GM19455 (cell line): ENCODE data around the gene ATAD3A.
A peak's percentile ranks its signal among the peaks of the same experiment; 100 is the strongest.
"Not testable (repeated sequence)": the region's sequence is repeated elsewhere in the genome, so short reads cannot be mapped to it uniquely, and the experiment has no call there.

Source experiments
- ATAC-seq: cut with Tn5 transposase; IDR thresholded peaks from one replicate; pipeline ENCODE4 v1.9.1; 2021; ENCODE audit not compliant: unreplicated experiment

ATAD3A gene

DNA sequence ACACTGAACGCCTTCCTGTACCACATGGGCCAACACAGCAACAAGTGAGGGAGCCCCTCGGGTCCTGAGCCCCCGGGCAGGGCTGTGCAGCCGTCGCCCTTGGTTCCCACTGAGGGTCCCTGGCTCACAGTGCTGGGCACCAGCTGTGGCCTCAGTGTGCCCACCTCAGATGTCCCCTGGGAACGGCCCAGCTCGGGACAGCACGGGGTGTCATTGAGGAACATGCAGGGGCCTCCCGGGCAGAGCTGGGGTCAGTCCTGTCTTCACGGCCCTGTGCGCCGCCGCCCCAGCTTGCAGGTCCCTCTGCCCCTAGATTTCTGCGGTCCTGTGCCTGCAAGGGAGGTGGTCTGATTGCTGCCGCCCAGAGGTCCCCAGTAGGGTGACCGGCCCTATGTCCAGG is 22.7 kb upstream of the ATAD3A start:
- ATAC-seq, result no peak

DNA sequence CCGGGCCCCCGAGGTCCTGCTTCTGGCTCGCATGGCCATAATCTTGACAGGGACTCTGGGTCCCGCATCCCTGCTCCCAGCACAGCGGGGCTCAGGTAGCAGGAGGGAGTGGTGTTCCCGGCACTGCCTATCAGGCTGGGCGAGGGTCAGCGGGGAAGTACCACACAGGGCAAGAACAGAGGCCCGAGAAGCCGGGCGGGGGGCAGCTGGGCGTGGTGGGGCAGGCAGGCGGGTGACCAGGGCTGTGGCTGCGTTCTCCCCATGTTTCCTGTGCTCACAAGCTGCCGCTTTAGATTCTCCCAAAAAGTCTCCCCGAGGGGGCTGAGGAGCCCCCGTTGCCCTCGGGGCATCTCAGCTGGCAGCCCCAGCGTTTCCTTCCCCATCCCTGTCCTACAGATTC is 22.1 kb upstream of the ATAD3A start:
- no peak for ATAC-seq

- no peak for ATAC-seq
These were observed 21.2 kb upstream of the ATAD3A start for GRCh38 chr1:1490633-1491230.

DNA sequence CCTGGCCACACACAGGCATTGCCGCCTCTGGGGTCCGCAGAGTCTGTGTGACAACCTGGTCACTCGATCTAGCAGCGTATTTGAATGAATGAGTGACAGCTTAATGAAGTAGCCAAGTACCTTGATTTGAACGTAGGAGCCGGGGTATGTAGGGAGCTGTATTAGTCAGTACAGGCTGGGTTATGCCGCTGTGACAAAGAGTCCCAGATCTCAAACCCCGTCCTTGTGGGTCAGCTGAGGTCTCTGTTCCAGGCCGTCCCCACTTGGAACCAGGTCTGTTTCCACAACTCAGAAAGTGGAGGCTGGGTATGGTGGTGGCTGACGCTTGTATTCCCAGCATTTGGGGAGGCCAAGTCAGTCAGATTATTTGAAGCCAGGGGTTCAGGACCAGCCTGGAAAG is 20.4 kb upstream of the ATAD3A start:
- ATAC-seq, result no peak

DNA sequence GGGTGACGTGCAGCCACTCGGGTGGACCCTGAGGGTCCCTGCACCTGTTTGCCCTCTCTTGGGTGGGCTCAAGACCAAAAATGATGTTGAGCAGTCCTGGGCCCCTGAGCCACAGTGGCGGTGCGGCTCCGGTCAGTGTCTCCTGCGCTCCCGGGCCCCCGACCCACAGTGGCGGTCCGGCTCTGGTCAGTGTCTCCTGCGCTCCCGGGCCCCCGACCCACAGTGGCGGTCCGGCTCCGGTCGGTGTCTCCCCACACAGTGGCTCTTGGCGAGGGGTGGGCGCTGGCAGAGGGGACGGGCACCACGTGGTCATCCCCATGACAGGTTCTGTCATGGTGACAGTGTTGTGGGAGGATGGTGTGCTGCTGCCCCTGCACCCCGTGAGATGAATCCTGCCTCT is 17.7 kb upstream of the ATAD3A start:
- not testable (repeated sequence) for ATAC-seq

- not testable (repeated sequence) for ATAC-seq
These were observed 16.4 kb upstream of the ATAD3A start for GRCh38 chr1:1495461-1495975.

DNA sequence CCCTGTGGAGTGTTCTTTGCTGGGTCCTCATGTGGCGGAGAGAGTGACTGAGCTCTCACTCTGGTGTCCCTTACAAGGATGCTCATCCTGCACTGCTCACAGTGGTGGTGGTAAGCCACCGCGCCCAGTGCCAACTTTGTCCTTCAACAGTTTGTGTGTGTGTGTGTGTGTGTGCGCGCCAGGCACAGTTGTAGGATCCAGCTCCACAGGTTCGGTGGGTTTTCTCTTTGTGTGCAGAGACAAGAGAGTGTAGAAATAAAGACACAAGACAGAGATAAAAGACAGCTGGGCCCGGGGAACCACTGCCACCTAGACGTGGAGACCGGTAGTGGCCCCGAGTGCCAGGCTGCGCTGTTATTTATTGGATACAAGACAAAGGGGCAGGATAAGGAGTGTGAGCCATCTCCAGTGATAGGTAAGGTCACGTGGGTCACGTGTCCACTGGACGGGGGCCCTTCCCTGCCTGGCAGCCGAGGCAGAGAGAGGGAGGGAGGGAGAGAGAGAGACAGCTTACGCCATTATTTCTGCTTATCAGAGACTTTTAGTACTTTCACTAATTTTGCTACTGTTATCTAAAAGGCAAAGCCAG is 7.1 kb upstream of the ATAD3A start:
- ATAC-seq, result not testable (repeated sequence)

DNA sequence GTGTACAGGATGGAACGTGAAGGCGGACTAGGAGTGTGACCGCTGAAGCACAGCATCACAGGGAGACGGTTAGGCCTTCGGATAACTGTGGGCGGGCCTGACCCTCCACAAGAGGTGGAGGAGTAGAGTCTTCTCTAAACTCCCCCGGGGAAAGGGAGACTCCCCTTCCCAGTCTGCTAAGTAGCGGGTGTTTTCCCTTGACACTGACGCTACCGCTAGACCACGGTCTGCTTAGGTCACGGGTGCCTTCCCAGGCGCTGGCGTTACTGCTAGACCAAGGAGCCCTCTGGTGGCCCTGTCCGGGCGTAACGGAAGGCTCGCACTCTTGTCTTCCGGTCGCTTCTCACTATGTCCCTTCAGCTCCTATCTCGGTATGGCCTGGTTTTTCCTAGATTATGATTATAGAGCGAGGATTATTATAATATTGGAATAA is 6.6 kb upstream of the ATAD3A start:
- ATAC-seq, result not testable (repeated sequence)

GRCh38 chr1:1505801-1506200 is 6.2 kb upstream of the ATAD3A start:
- ATAC-seq, result not testable (repeated sequence)

- no peak for ATAC-seq
These were observed 4.7 kb upstream of the ATAD3A start for GRCh38 chr1:1507305-1507704.

- not testable (repeated sequence) for ATAC-seq
These were observed 3.0 kb upstream of the ATAD3A start for GRCh38 chr1:1508775-1509464.

- not testable (repeated sequence) for ATAC-seq
These were observed 2.5 kb upstream of the ATAD3A start for GRCh38 chr1:1509465-1509850.

DNA sequence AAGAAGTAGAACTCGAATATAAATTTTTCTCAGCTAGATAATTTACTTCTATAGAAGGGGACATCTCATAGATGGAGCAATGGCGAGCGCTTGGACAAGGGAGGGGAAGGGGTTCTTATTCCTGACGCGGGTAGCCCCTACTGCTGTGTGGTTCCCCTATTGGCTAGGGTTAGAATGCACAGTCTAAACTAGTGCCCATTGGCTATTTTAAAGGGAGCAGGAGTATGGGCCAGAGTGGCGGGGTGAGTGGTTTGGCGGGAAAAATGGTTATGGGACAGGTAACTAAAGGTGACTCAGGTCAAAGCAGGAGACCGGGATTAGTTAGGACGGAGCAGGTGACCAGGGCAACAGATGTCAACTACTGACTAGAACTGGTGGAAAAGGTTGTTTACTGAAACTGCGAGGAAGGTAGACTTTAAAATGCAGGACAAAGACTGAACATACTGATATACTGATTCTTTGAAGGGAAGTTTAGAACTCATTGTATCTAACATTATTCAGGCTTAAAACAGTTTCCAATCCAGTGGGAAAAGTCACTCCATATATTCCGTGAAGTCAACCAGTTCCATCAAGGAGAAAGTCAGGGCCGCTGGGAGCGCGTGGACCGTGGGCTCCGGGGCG is 940 bp upstream of the ATAD3A start:
- ATAC-seq, result no peak

GRCh38 chr1:1512425-1512824 is 463 bp downstream of the ATAD3A start:
- ATAC-seq, result peak; percentile 16

DNA sequence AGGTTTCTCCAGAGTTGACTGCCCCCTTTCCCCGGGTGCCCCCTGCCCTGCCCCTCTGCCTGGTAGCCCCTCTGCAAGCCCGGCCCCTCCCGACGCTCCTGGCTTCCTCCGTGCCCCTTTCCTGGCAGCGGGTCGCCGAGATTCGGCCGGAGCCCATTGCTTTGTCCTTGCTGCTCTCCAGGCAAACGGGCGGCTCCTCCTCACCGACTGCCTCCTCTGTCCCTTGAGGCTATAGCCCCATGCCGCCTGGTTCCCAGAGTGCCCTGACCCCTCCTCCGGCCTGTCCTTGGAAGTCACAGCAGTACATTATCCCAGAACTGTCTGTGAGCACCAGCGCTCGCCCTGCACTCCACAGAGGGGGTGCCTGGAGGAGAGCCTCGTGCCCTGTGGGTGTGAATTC is 1.7 kb downstream of the ATAD3A start:
- not testable (repeated sequence) for ATAC-seq

GRCh38 chr1:1514376-1514775 is 2.4 kb downstream of the ATAD3A start:
- ATAC-seq, result not testable (repeated sequence)

DNA sequence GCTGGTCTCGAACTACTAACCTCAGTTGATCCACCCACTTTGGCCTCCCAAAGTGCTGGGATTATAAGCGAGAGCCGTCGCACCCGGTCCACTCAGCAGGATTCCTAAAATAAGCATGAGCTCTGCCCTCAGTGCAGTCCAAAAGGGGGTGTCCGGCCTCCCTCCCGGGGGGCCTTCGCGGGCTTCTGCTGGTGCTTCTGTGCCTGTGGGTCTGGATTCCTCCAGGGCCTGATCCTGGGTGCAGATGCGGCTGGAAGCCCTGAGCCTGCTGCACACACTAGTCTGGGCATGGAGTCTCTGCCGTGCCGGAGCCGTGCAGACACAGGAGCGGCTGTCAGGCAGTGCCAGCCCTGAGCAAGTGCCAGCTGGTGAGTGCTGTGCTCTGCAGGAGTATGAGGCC is 5.0 kb downstream of the ATAD3A start:
- not testable (repeated sequence) for ATAC-seq

DNA sequence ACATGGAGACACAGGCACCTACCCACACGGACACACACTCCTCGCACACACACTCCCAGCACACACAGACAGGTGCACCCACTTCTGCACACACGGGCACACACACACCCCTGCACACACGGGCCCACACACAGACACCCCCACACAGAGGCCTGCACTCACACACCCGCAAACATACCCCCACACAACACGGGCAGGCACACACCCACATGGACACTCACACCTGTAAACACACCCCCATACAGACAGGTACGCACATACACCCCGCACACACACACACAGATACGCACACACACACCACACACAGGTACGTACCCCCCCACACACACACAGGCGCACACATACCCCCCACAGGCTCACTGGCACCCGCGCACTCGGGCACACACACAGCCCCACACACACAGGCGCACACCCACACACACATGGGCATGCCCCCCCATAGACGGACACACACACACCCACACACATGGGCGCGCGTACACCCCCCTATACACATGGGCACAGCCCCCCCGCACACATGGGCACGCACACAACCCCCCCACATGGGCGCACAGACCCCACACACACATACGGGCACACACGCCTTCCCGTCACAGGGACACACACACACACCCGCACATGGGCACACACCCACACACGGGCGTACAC is 6.1 kb downstream of the ATAD3A start:
- ATAC-seq, result no peak

DNA sequence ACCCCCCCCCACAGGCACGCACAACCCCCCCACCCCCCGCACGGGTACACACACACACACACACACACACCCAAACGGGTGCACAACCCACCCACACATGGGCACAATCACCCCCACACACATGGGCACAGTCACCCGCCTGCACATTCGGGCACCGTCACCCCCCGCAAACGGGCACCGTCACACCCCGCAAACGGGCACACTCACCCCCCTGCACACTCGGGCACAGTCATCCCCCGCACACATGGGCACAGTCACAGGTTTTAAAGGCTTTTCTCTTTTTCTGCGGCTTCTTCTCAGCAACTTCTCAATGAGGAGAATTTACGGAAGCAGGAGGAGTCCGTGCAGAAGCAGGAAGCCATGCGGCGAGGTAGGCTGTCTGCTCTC is 6.7 kb downstream of the ATAD3A start:
- ATAC-seq, result not testable (repeated sequence)

DNA sequence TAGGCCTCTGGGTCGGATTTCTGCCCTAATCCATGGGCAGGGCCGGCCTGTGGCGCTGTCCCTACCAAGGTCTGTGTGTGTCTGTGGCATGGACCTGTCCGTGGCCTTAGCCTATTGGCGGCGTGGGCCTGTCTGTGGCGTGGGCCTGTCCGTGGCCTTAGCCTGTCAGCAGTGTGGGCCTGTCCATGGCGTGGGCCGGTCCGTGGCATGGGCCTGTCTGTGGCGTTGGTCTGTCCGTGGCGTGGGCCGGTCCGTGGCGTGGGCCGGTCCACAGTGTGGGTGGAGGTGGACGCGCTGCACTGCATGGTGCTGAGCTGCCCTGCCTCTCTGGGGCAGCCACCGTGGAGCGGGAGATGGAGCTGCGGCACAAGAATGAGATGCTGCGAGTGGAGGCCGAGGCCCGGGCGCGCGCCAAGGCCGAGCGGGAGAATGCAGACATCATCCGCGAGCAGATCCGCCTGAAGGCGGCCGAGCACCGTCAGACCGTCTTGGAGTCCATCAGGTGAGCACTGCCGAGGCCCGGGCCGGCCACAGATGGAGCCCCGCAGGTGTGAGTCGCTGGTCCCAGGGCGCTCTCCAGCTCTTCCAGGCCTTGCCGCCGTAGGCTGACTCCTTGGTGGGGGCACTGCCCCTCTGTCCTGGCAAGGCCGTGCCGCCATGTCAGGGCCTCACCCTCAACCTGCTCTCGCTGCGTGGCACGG is 8.0 kb downstream of the ATAD3A start:
- not testable (repeated sequence) for ATAC-seq

- no peak for ATAC-seq
These were observed 9.4 kb downstream of the ATAD3A start for GRCh38 chr1:1521331-1521730.
